DND-41 (cell line): ENCODE data around the gene FRS2.

Source experiments
- ATAC-seq: fragments of 200-7000 bp; cut with Tn5 transposase; 3 replicates; pipeline ENCODE4 v1.9.1; 2021; ENCODE audit warnings: low read depth; ENCODE audit not compliant: insufficient read depth
- DNase-seq: peaks from one replicate; pipeline ENCODE4 v3.0.0-alpha.2; 2020
- H2AFZ ChIP-seq: 2 replicates; pipeline ENCODE4 v1.6.0; 2012; ENCODE audit warnings: low read depth, low read length
- H3K27ac ChIP-seq: 2 replicates; pipeline ENCODE4 v1.5.1; 2012; ENCODE audit warnings: low read length, inconsistent platforms
- H3K27me3 ChIP-seq: fragments of 200-600 bp; sonication (generic); 2 replicates; pipeline ENCODE4 v1.6.0; 2012; ENCODE audit warnings: low read length, mild to moderate bottlenecking, inconsistent platforms; ENCODE audit not compliant: insufficient read depth, poor library complexity
- H3K36me3 ChIP-seq: 2 replicates; pipeline ENCODE4 v1.5.1; 2012; ENCODE audit warnings: low read length, inconsistent platforms; ENCODE audit not compliant: insufficient read depth
- H3K4me1 ChIP-seq: 2 replicates; pipeline ENCODE4 v1.5.1; 2012; ENCODE audit warnings: mild to moderate bottlenecking, low read length; ENCODE audit not compliant: insufficient read depth
- H3K4me2 ChIP-seq: 2 replicates; pipeline ENCODE4 v1.6.0; 2012; ENCODE audit warnings: mild to moderate bottlenecking, moderate library complexity, low read length, inconsistent platforms; ENCODE audit not compliant: insufficient read depth
- H3K4me3 ChIP-seq, 2 experiments: fragments of 200-600 bp in 1 of 2; shearing (Covaris generic) in 1 of 2; 2 replicates each; pipeline ENCODE4 v1.5.1; 2012 to 2016; ENCODE audit warnings: inconsistent platforms in 2 of 2, low read length in 2 of 2, mild to moderate bottlenecking in 2 of 2, low read depth in 1 of 2, moderate library complexity in 1 of 2
- H3K79me2 ChIP-seq: 2 replicates; pipeline ENCODE4 v1.6.0; 2012; ENCODE audit warnings: low read length, inconsistent platforms; ENCODE audit not compliant: insufficient read depth
- H3K9ac ChIP-seq: 2 replicates; pipeline ENCODE4 v1.6.0; 2012; ENCODE audit warnings: low read depth, mild to moderate bottlenecking, inconsistent platforms, low read length, moderate library complexity
- H3K9me3 ChIP-seq: 2 replicates; pipeline ENCODE4 v1.5.1; 2012; ENCODE audit warnings: low read length, moderate library complexity, mild to moderate bottlenecking, inconsistent platforms; ENCODE audit not compliant: insufficient read depth, severe bottlenecking
- H4K20me1 ChIP-seq: 2 replicates; pipeline ENCODE4 v1.6.0; 2012; ENCODE audit warnings: low read length; ENCODE audit not compliant: insufficient read depth
- CTCF ChIP-seq: IDR thresholded peaks from 2 replicates; pipeline ENCODE4 v1.5.1; 2012; ENCODE audit warnings: borderline replicate concordance, low read length, moderate library complexity, mild to moderate bottlenecking; ENCODE audit not compliant: poor library complexity, severe bottlenecking; ENCODE audit errors: extremely low read depth
- EZH2 ChIP-seq: IDR thresholded peaks from 3 replicates; pipeline ENCODE4 v1.6.1; 2012; ENCODE audit warnings: borderline replicate concordance, low read depth, mild to moderate bottlenecking, moderate library complexity, low read length, inconsistent platforms; ENCODE audit not compliant: severe bottlenecking

The FRS2 gene

DNA sequence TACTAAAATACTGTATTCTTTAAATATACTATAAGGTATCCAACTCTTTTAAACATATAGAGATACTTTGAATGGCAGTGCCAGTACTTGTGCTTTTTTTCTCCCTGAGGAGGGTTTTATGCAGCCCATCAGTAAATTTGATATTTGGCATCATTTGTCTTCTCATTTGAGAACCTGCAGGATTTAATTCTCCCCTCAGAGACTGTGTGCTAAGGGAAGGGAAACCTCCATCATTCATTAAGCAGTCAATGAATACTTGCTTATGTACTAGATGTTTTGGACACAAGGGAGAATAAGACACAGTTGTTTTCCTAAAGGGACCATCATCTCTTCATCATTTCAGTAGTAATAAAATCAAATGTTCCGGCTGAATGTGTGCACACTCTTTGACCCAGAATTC, 40.8 kb downstream of the FRS2 start:
- H3K36me3 ChIP-seq: no peaks in the 10 kb centered on the region
- no peak overlapping the region for H3K9ac ChIP-seq
- ATAC-seq (no peak), DNase-seq (no peak)
- no peaks in the 10 kb centered on the region for H3K9me3 ChIP-seq
- no peak for TF ChIP-seq EZH2
- no peak for TF ChIP-seq CTCF
- no peak overlapping the region for H3K4me3 ChIP-seq
- no peaks in the 10 kb centered on the region for H3K27me3 ChIP-seq
- H3K4me1 ChIP-seq: peaks cover 3% of the 10 kb centered on the region; the same call in 1 of the 2 replicates
- no peak overlapping the region for H3K4me2 ChIP-seq
- no peak overlapping the region for H3K27ac ChIP-seq
- H4K20me1 ChIP-seq: peaks cover 18% of the 10 kb centered on the region
- H3K79me2 ChIP-seq: peaks cover 88% of the 10 kb centered on the region
- no peak overlapping the region for H2AFZ ChIP-seq

DNA sequence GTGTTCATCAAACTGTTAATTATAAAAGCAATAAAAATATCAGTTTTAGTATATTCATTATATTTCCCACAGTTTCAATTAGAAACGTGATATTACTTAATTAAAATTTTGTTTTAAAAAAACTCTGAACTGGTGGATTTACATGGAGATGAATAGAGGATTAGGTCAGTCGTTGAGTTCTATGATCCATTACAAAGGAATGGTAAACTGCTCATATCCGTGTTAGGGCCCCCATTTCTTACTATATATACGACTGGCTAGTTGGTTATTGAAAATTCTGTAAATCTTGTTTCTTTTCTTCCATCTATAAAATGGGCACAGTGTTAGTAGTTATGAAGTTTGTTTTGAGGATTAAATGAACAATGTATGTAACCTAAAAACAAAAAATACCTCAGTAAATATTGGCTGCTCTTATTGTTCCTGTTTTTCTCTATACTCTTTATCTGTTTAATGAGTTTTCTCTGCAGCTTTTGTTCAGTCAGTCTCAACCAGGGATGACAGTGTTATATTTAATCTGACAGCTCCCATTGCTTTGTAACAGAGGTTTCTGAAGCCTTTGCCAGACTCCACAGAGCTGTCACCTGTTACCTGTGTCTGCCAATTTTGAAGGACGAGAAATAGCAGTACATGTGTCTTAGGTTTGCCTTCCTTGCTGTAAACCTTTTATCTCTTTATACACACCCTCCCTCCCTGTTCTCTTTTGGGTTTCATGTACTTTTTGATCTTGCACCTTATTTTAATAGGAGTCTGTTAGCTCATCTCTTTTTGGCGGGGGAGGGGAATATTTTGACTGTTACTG, 41.5 kb downstream of the FRS2 start:
- Histone ChIP-seq H2AFZ (no peak overlapping the region), H3K27ac (no peak overlapping the region), H3K9ac (no peak overlapping the region), H3K4me3 (no peak overlapping the region), H3K79me2 (peaks cover 86% of the 10 kb centered on the region), H3K4me2 (no peak overlapping the region), H3K36me3 (no peaks in the 10 kb centered on the region), H3K27me3 (no peaks in the 10 kb centered on the region), H4K20me1 (peaks cover 19% of the 10 kb centered on the region), H3K4me1 (peaks cover 3% of the 10 kb centered on the region; the same call in 1 of the 2 replicates), H3K9me3 (no peaks in the 10 kb centered on the region)
- ATAC-seq (no peak), DNase-seq (no peak)
- no peak for TF ChIP-seq CTCF
- no peak for TF ChIP-seq EZH2

GRCh38 chr12:69512820-69513219, 42.6 kb downstream of the FRS2 start:
- Histone ChIP-seq H3K4me1 (peaks cover 3% of the 10 kb centered on the region; the same call in 1 of the 2 replicates), H3K4me3 (no peak overlapping the region)

More at GRCh38 chr12:69512820-69513219, 42.6 kb downstream of the FRS2 start:
- H3K4me2 ChIP-seq: no peak overlapping the region
- H3K79me2 ChIP-seq: peaks cover 87% of the 10 kb centered on the region
- no peak for DNase-seq
- H2AFZ ChIP-seq: no peak overlapping the region
- H4K20me1 ChIP-seq: peaks cover 19% of the 10 kb centered on the region
- no peaks in the 10 kb centered on the region for H3K9me3 ChIP-seq
- no peak overlapping the region for H3K9ac ChIP-seq
- no peak for ATAC-seq
- no peak overlapping the region for H3K27ac ChIP-seq
- H3K27me3 ChIP-seq: no peaks in the 10 kb centered on the region
- H3K36me3 ChIP-seq: no peaks in the 10 kb centered on the region
- no peak for TF ChIP-seq EZH2
- TF ChIP-seq CTCF: no peak
